Measurements from ENCODE around the gene TRNT1.

Gene TRNT1

DNA sequence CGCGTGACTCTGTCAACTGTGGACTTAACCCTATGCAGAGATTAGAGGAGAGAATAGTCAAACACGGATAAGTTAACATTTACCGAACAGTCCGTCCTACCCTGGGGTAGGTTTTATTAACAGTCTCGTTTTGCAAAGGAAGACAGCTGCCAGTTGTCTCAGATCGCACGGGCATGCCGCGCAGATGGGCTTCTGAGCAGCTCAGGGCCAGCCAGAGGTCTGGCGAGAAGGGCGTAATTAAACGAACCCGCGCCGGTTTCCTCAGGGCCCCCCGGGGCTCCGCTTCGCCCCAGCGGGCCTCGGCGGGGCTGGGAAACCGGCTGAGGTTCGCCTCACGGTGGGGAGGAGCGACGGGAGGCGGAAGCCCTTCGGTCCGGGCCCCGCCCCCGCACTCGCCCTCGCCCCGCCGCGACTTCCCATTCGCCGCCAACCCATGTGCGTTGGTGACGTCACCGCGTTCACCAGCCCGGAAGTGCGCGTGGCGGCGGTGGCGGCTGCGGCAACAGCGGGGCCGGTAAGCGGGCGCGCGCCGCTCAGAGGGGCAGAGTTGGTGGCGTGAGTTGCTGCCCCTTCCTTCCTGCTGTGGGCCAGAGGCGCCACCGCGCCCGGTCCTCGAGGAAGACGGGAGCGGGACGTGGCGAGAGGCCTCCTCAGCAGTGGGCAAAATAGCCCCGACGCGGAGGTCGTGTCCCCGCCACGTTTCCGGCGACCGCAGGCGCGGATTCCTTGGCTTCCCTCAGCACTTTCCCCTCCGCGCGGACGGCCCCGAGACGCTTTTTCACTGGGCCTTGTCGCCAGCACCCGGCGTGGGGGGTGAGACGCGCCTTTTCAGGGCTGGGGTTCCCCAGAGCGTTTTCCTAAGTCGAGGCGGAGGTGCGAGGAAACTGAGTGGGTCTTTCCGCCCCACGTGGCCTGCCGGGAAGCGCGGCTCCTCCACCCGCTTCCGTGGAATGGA is at the start of gene TRNT1:
Gene TRNT1, plus strand, starts transcription at position 464 of the 955 bp plus-strand sequence. CDS start 2,101 bp downstream, outside the sequence.
- DNase-seq (ENCODE audit: low read depth, low spot score): peak; percentile 97

- DNase-seq (ENCODE audit: low read depth, low spot score): no peak
These were observed 46.4 kb upstream of the TRNT1 start for GRCh38 chr3:3080309-3080708.

- no peak for DNase-seq (ENCODE audit: low read depth, low spot score)
These were observed 45.1 kb upstream of the TRNT1 start for GRCh38 chr3:3081381-3082233.

DNA sequence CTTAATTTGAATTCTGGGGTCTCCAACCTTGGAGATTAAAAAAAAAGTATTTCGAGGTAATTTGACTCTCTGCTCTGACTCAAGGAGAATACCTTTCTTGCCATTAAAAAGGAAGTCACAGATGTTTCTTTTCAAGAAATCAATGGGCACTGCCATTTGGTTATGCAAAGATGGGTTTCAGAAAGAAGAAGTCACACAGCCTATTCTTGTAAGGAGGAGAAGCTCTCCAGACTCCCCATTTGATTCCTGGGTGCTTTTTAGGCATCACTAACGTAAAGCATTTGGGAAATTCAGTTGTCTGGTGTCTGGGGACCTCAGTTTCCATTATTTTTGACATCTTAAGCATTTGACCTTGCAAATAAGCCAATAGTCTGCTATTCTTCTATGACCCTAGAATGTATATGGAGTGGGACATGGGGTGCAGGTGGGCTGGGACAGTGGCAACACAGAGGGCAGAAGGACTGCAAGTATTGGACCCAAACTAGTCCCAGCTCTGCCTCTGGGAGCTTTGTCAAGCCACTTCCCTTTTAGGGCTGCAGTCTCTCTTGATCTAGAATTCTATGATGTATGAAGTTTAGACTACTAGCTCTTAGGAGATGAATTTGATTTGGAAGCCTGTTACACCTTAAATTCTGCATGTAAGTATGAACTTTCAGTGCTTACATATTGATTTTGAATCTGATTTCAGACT is 44.4 kb upstream of the TRNT1 start:
- DNase-seq (ENCODE audit: low read depth, low spot score): no peak

- no peak for DNase-seq (ENCODE audit: low read depth, low spot score)
These were observed 41.9 kb upstream of the TRNT1 start for GRCh38 chr3:3084890-3085289.

DNA sequence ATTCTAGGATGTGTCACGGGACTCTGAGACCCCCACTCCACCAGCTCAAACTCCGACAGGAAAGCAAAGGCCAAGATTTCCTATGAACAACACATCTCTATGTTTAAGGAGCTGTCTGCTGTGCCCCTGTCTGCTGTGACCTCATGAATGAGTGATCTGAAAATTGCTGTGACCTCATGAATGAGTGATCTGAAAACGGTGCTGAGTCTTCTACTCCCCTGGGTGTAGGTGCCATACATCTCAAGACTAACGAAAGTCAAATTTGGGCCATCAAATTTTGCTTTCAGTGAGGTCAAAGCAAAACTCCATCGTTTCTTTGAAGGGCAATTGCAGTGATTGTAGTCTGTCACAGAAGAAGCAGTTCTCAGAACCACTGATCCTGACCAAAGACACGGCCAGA is 41.0 kb upstream of the TRNT1 start:
- no peak for DNase-seq (ENCODE audit: low read depth, low spot score)

GRCh38 chr3:3086239-3086638 is 40.5 kb upstream of the TRNT1 start:
- no peak for DNase-seq (ENCODE audit: low read depth, low spot score)

DNA sequence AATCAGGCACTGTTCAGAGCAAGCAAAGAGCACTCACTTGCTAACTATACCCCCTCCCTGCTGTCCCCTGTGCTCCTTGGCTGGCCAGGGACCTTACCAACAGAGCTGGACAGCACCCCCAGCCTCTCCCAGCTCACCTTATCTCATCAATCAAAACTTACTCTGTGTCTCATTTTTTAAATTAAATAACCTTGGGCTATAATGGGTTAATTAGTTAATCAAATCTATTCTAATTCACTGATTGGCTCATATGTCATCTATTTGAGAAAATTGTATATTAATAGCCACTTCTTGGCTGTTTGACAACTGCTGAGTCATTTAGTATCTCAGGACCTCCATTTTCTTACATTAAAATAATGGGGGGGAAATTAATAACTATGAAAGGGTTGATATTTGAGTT is 39.5 kb upstream of the TRNT1 start:
- DNase-seq (ENCODE audit: low read depth, low spot score): no peak

DNA sequence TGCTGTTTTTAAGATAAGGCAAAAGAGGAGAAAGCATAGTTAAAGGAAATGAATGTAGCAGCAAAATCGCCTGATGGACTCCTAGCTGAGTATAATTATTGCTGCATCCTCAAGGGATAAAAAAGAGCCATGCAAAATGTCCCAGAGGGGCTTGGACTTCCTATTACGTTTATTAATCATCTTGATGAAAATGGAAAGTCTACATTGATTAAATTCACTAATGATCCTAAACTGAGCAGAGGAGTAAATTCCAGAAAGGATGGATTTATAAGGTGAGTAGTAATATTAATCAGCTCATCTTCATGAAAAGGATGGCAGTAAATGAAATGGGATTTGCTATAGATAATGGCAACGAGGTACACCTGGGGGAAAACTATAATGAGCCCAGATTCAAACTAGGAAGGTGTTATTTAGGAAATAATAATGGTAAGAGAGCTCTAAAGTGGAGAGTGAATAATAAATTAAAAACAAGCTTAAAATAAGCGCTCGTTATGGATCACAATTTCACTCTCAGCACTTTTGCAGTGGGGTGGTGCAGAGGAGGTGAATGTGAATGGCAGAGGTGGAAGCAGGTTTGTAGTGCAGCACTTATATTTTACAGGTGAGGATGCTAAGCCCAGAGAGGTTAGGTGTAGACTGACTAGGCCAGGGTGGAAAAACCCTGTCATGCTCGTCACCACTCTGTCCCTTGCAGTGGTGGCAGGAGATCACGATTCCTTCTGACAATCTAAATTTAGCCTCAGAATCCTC is 38.8 kb upstream of the TRNT1 start:
- no peak for DNase-seq (ENCODE audit: low read depth, low spot score)

DNA sequence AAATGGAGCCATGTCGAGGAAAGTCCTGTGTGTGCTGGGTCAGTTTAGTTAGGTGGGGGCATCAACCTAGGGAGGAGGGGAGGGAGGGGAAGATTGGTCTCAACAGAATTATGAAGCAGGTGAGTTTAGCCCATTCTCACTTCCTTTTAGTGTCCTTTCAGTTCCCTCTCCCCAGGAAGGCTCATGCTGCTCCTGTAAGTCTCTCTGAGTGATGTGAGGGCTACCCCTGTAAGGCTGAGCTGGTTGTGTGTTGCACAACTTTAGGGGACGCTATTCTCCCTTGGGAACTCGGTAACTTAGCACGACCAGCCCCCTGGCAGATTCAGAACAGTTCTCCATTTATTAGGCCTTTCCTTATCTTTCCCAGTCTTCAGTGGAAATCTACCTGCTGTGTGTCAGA is 37.7 kb upstream of the TRNT1 start:
- no peak for DNase-seq (ENCODE audit: low read depth, low spot score)

DNA sequence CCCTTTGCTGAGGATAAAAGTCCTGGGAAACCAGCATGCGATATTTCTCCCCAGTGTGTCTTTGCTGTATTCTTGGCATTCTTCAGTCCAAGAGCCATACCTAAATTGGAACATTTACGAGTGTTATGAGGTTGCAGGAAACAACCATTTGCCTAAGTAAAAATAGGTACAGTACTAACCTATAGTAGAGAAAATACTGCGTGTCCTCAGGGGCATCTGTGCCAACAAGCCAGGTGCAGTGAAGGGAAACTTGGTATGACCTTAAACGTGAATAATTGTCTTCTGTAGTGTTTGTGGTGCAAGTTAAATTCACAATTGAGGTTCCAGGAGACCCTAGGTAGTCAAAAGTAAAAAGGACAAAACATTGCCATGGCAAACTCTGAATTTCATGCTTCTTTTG is 28.8 kb upstream of the TRNT1 start:
- DNase-seq (ENCODE audit: low read depth, low spot score): no peak

DNA sequence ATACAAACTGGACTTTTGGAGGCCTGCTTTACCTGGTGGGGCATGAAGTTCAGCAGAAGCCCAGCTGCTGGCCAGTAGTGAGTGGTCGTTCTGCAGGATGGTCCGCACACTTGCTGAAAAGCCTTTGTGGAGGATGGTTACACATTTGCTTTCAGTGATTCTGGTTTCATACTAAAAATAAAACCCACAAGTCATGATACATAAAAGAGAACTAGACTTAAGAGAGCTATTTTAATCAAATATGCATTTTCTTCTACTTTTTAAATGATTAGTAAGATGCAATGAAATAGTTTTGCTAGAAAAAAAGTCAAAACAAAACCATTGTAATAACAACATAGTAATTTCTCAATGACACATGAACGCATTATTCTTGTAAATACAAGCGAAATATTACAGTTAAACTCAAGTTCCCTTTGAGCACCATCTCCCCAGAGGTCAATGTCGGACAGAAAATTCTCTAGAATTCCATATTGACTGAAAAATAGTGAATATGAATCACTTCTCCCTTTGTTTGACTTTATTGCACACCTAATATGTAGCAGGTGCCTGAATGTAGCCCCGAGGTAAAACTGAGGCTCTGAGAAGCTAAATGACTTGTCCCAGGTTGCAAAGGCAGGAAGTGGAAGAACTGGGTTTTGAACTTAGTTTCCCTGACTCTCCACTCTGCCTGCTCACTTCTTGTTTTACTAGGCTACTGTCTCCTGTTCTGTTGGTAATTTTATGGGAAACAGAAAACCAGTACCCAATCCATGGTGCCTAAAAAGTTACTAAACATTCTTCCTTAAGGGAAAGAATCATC is 24.9 kb upstream of the TRNT1 start:
- no peak for DNase-seq (ENCODE audit: low read depth, low spot score)

- DNase-seq (ENCODE audit: low read depth, low spot score): no peak
These were observed 24.0 kb upstream of the TRNT1 start for GRCh38 chr3:3102751-3103150.

DNA sequence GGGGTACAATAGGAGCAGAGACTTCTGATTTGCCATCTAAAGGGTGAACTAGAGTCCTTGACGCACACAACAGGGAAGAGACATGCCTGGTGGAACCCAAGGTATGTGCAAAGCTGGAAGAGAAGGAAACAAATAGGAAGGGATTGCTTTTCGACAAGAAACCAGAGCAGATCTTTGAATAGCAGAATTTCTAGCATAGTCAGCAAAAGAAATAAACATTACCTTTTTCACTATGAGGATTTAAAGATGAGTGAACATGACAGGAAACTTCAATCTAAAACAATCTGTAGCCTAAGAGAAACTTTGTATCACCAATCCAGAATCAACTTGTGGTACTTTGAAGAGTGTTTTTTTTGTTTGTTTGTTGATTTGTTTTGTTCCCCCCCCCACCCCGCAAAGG is 21.5 kb upstream of the TRNT1 start:
- DNase-seq (ENCODE audit: low read depth, low spot score): no peak

DNA sequence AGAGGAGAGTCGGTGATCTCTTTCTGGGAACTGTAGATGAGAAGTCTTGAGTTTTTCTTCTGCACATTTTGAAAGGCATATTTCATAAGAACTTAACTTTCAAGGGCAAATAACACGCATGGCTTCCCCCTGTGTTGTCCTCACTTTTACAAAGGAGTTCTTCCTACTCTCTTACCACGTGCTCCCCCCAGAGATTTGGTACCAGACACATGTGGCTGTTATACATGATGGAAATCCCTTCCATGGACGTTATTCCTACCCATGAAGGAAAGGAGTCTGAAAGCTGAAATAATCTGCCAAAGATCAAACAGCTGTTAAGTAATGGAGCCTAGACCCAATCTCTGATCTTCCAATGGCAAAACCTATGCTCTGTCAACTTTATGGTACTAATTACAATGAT is 20.9 kb upstream of the TRNT1 start:
- DNase-seq (ENCODE audit: low read depth, low spot score): no peak

GRCh38 chr3:3107181-3107580 is 19.6 kb upstream of the TRNT1 start:
- DNase-seq (ENCODE audit: low read depth, low spot score): no peak

DNA sequence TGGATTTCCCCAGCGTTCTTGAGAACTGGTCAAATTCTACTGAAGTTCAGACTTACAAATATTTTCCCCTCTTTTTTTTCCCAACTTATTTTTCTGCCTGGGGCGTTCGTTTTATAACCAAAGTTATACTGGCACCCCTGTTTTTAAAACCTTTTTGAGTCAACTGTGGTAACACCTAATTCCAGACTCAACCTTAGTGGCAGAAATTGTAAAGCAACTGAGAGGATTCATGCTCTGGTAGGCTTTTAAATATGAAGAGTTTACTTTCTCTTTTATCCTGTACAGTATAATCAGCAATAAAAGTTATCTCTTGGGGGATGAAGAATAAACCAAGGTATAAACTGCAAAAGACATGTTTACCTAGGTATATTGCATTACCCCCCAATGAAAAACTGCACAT is 18.9 kb upstream of the TRNT1 start:
- DNase-seq (ENCODE audit: low read depth, low spot score): no peak

DNA sequence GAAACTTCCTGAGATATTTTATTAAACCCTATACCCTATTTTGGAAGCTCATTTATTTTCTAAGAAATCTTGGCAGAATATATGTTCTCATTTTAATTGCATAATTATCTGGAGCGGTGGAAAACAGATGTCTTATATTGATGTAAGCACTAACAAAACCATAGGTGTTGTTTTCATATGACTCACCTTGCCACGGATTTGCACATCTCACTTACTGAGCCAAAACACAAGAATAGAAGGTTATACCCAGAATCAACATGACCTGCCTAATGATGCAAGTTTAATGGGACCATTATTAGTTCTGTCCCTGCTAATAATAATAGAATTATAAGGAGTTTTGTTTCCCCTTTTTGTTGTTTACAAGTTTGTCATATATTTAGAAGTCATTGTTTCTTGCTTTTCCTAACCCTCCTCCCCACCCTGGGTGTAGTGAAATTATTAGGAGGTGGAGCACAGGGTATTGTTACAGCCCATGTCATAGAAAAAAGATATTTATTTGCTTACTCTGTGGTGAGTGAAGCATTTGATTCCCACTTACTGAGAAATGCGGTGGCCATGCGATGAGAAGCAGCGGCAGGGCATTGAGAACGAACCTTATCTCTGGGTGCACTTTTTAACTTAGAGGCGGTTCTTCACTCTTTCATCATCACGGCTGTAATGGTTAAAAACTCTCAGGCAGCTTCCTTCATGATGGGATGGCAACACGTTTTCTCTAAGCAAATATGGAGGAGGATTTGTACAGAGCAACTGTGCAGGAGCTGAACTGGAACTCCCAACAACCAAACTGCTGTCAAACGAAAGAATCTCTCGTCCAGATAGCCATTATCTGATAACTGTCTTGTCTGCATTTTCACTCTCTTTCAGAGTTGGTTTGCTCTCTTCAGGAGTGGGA is 17.1 kb upstream of the TRNT1 start:
- DNase-seq (ENCODE audit: low read depth, low spot score): no peak

DNA sequence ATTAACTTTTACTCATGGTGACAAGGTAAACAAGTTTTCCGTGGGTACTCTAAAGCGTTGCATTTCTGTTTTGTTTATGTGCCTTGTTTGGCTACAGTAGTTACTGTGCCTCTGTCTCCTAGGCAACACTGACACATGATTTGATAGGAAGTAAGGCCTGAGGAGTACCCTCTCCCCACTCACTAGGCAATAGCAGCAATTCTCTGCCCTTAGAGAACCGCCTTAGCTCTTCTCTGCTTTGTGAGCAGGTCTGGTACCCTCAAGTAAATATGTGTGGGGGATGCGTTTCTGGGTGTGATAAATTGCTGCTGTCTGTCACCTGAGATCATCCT is 16.5 kb upstream of the TRNT1 start, which contains the start of gene IL5RA:
Gene IL5RA, minus strand, starts transcription at position 76 of the 332 bp plus-strand sequence. CDS start 5,390 bp downstream, outside the sequence.
- DNase-seq (ENCODE audit: low read depth, low spot score): no peak
